ENCODE data around the gene NFATC2.

- no peak for TF ChIP-seq EGR1 (IDR thresholded peaks at IDR 0.05; ENCODE audit: borderline replicate concordance, low read depth, low read length)
- TF ChIP-seq CTCF (IDR thresholded peaks at IDR 0.05; ENCODE audit: control extremely low read depth in 1 of 3, insufficient read depth in 1 of 3, low read depth in 1 of 3, low read length in 3 of 3): no peak
- TF ChIP-seq USF2 (IDR thresholded peaks at IDR 0.05; ENCODE audit: low read length): no peak
- TF ChIP-seq EP300 (IDR thresholded peaks at IDR 0.05; ENCODE audit: borderline replicate concordance in 1 of 2, low read depth in 2 of 2, low read length in 2 of 2): no peak
- TF ChIP-seq PHF8 (conservative IDR thresholded peaks at IDR 0.05; ENCODE audit: low read depth, low read length): no peak
- no peak for TF ChIP-seq POLR2AphosphoS5 (IDR thresholded peaks at IDR 0.05; ENCODE audit: low read depth, low read length)
- TF ChIP-seq ATF2 (IDR thresholded peaks at IDR 0.05; ENCODE audit: low read length): no peak
These were observed 121.7 kb downstream of the NFATC2 start for GRCh38 chr20:51420805-51421204.
